ENCODE measurements around the gene FNIP1.
"Not testable (repeated sequence)": the region's sequence is repeated elsewhere in the genome, so short reads cannot be mapped to it uniquely, and the experiment has no call there.

FNIP1 gene

GRCh38 chr5:131796793-131797693, at the start of gene FNIP1:
Gene FNIP1, minus strand, starts transcription at chr5:131797017. Its CDS starts 96 bp downstream, at chr5:131796921.
- DNase-seq: peak; percentile 97 to 99 (median 98)

GRCh38 chr5:131846536-131846935, 49.7 kb upstream of the FNIP1 start:
- DNase-seq: no peak

- no peak for DNase-seq
Measured at GRCh38 chr5:131845828-131846227, 49.0 kb upstream of the FNIP1 start.

- DNase-seq: not testable (repeated sequence)
Measured at GRCh38 chr5:131842971-131843370, 46.2 kb upstream of the FNIP1 start.

GRCh38 chr5:131832702-131833101, 35.9 kb upstream of the FNIP1 start:
- not testable (repeated sequence) for DNase-seq

GRCh38 chr5:131825404-131826013, 28.7 kb upstream of the FNIP1 start:
- no peak for DNase-seq

GRCh38 chr5:131824631-131825030, 27.8 kb upstream of the FNIP1 start:
- no peak for DNase-seq

- no peak for DNase-seq
Measured at GRCh38 chr5:131821221-131821620, 24.4 kb upstream of the FNIP1 start.

GRCh38 chr5:131818001-131818724, 21.3 kb upstream of the FNIP1 start:
- DNase-seq: no peak

- no peak for DNase-seq
Measured at GRCh38 chr5:131814990-131815389, 18.2 kb upstream of the FNIP1 start.

- no peak for DNase-seq
Measured at GRCh38 chr5:131812371-131813160, 15.7 kb upstream of the FNIP1 start.

GRCh38 chr5:131810510-131811249, 13.9 kb upstream of the FNIP1 start:
- DNase-seq: no peak

GRCh38 chr5:131795879-131796792, 681 bp downstream of the FNIP1 start:
- peak in 2 of 4 experiments; percentile 9 to 43 for DNase-seq

GRCh38 chr5:131795228-131795627, 1.6 kb downstream of the FNIP1 start:
- no peak for DNase-seq

GRCh38 chr5:131794586-131794985, 2.2 kb downstream of the FNIP1 start:
- no peak for DNase-seq

- DNase-seq: no peak
Measured at GRCh38 chr5:131792896-131793295, 3.9 kb downstream of the FNIP1 start.

GRCh38 chr5:131791866-131792265, 5.0 kb downstream of the FNIP1 start:
- DNase-seq: no peak

GRCh38 chr5:131790550-131790949, 6.3 kb downstream of the FNIP1 start:
- DNase-seq: no peak

GRCh38 chr5:131789765-131790164, 7.1 kb downstream of the FNIP1 start:
- DNase-seq: no peak

GRCh38 chr5:131787736-131788135, 9.1 kb downstream of the FNIP1 start:
- DNase-seq: no peak
